Endothelial cell of umbilical vein (primary cell): Measurements from ENCODE around the gene SLC9A1.

Experiments used
- EZH2 ChIP-seq: IDR thresholded peaks from 2 replicates; pipeline ENCODE4 v1.6.1; 2012; ENCODE audit warnings: borderline replicate concordance, low read depth, mild to moderate bottlenecking, moderate library complexity, low read length, inconsistent platforms; ENCODE audit not compliant: severe bottlenecking
- JUN ChIP-seq: IDR thresholded peaks from 2 replicates; pipeline ENCODE4 v1.6.1; 2011; ENCODE audit warnings: borderline replicate concordance, low read depth; ENCODE audit not compliant: insufficient read length, insufficient read depth
- MYC ChIP-seq: IDR thresholded peaks from one replicate; pipeline ENCODE4 v1.6.1; 2011; ENCODE audit warnings: mild to moderate bottlenecking, low read depth, low read length
- POLR2A ChIP-seq: IDR thresholded peaks from 2 replicates; pipeline ENCODE4 v1.6.1; 2012; ENCODE audit warnings: low read depth, mild to moderate bottlenecking, control low read depth, low read length
- POLR2AphosphoS5 ChIP-seq: IDR thresholded peaks from 2 replicates; pipeline ENCODE4 v1.6.1; 2012; ENCODE audit warnings: low read depth, mild to moderate bottlenecking, control low read depth, low read length, moderate library complexity; ENCODE audit not compliant: insufficient read depth
- TF ChIP-seq, protein P1 (sequence below), 2 donors: IDR thresholded peaks; 1 replicate in 1 of 2; 2 replicates in 1 of 2; pipeline ENCODE4 v1.5.1; 2011; ENCODE audit warnings: low read length in 2 of 2, mild to moderate bottlenecking in 2 of 2, moderate library complexity in 2 of 2, control low read depth in 1 of 2, inconsistent platforms in 1 of 2, low read depth in 1 of 2; ENCODE audit not compliant: insufficient read depth in 1 of 2; ENCODE audit errors: extremely low read depth in 1 of 2
- TF ChIP-seq, protein P2 (sequence below): IDR thresholded peaks from 2 replicates; pipeline ENCODE4 v1.6.1; 2011; ENCODE audit not compliant: insufficient read depth, insufficient read length

DNA sequence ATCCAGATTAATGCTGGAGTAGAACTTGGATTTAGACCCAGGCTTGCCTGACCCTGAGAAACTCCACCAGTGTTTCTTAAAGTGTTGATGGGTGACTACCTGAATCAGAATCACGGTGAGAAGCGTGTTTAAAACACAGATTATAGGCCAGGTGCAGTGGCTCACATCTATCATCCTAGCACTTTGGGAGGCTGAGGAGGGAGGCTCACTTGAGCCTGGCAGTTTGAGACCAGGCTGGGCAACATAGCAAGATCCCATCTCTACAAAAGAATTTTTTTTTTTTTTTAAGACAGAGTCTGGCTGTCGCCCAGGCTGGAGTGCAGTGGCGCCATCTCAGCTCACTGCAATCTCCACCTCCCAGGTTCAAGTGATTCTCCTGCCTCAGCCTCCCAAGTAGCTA lies 86.0 kb downstream of the SLC9A1 start:
- no peak for TF ChIP-seq MYC
- TF ChIP-seq, protein P1, sequence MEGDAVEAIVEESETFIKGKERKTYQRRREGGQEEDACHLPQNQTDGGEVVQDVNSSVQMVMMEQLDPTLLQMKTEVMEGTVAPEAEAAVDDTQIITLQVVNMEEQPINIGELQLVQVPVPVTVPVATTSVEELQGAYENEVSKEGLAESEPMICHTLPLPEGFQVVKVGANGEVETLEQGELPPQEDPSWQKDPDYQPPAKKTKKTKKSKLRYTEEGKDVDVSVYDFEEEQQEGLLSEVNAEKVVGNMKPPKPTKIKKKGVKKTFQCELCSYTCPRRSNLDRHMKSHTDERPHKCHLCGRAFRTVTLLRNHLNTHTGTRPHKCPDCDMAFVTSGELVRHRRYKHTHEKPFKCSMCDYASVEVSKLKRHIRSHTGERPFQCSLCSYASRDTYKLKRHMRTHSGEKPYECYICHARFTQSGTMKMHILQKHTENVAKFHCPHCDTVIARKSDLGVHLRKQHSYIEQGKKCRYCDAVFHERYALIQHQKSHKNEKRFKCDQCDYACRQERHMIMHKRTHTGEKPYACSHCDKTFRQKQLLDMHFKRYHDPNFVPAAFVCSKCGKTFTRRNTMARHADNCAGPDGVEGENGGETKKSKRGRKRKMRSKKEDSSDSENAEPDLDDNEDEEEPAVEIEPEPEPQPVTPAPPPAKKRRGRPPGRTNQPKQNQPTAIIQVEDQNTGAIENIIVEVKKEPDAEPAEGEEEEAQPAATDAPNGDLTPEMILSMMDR (IDR thresholded peaks at IDR 0.05; ENCODE audit: extremely low read depth in 1 of 2, insufficient read depth in 1 of 2, low read depth in 1 of 2, low read length in 2 of 2): no peak
- no peak for TF ChIP-seq EZH2
- TF ChIP-seq POLR2AphosphoS5: no peak
- TF ChIP-seq POLR2A: no peak
- TF ChIP-seq, protein P2, sequence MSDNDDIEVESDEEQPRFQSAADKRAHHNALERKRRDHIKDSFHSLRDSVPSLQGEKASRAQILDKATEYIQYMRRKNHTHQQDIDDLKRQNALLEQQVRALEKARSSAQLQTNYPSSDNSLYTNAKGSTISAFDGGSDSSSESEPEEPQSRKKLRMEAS: no peak
- TF ChIP-seq JUN: no peak
